Renal cortex interstitium (tissue), 11 donors: Measurements from ENCODE around the gene CPNE8. TPM values are rescaled to one million over a fixed set of nuclear protein-coding genes. Genes with fewer than 3 reads are reported as not detected.
"Not testable (repeated sequence)": the region's sequence is repeated elsewhere in the genome, so short reads cannot be mapped to it uniquely, and the experiment has no call there.

Experiments
- DNase-seq, 11 donors: peaks; one replicate each; pipeline ENCODE4 v3.0.0-alpha.2; 2013; ENCODE audit warnings: low read depth in 9 of 11, low spot score in 4 of 11; ENCODE audit errors: extremely low read depth in 1 of 11
- polyA plus RNA-seq, 3 donors: library from polyadenylated mRNA; unstranded; fragments of 120-200 nt; gene quantifications; one replicate each; pipeline ENCODE4 v1.2.1, GENCODE V29; 2013; ENCODE audit not compliant: insufficient read length in 3 of 3

Gene CPNE8
- polyA plus RNA-seq, 3 donors: 10.3 to 23.9 (median 14.6) TPM

DNA sequence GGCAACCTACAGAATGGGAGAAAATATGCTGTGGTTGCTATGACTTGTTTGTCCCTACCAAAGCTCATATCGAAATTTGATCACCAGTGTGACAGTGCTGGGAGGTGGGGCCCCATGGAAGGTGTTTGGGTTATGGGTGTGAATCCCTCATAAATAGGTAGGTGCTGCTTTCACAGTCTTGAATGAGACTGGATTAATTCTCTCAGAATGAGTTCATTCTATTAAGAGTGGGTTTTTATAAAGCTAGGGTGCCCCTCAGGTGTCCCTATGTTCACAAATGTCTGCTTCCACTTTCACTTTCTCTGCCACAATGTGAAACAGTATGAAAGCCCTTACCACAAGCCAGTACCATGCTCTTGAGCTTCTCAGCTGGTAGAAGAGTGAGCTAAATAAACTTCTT is 133.5 kb downstream of the CPNE8 start:
- DNase-seq: no peak

DNA sequence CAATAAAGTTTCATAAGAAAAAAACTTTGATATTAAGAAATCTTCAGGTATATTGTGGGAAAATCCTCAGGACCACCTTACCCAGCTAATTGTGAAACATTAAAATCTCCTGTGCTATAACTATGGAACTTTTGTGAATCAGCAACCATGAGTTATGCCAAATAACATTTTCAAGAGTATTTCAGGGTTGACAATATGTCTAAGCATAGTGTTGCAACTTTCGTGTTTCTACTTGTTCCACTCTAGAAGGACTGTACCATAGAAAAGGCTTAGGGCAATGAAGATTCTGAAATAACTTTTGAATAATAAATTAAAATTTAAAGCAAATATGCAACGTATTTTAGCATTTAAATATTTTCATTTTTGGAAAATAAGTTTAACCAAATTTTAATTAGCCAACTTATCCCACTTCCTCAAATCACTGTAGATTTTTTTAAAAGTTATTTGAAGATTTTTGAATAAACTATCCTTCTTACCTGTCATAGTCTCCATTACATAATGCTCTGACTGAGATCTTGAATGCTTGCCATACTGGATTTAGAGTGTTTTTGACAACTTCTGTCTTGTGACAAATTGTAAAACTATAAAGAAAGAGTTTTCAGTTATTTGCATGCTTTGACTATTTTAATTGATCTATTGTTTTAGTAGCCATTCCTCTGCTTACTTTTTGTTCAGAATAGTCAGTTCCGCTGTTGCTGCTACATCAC is 143.6 kb downstream of the CPNE8 start:
- no peak for DNase-seq

GRCh38 chr12:38761111-38761510 is 144.3 kb downstream of the CPNE8 start:
- DNase-seq: no peak

- no peak for DNase-seq
Measured at GRCh38 chr12:38759621-38760020, 145.8 kb downstream of the CPNE8 start.

GRCh38 chr12:38746744-38747143 is 158.6 kb downstream of the CPNE8 start:
- no peak for DNase-seq

GRCh38 chr12:38745601-38746000 is 159.8 kb downstream of the CPNE8 start:
- no peak for DNase-seq

GRCh38 chr12:38744041-38744440 is 161.3 kb downstream of the CPNE8 start:
- no peak for DNase-seq

GRCh38 chr12:38742496-38742895 is 162.9 kb downstream of the CPNE8 start:
- not testable (repeated sequence) for DNase-seq

- no peak for DNase-seq
Measured at GRCh38 chr12:38736821-38737220, 168.6 kb downstream of the CPNE8 start.

- DNase-seq: no peak
Measured at GRCh38 chr12:38732761-38733160, 172.6 kb downstream of the CPNE8 start.

GRCh38 chr12:38728894-38729293 is 176.5 kb downstream of the CPNE8 start:
- DNase-seq: no peak

- DNase-seq: no peak
Measured at GRCh38 chr12:38721611-38722252, 183.7 kb downstream of the CPNE8 start.

- DNase-seq: no peak
Measured at GRCh38 chr12:38720661-38721060, 184.7 kb downstream of the CPNE8 start.

- no peak for DNase-seq
Measured at GRCh38 chr12:38713294-38713693, 192.1 kb downstream of the CPNE8 start.

- no peak for DNase-seq
Measured at GRCh38 chr12:38711054-38711453, 194.3 kb downstream of the CPNE8 start.

GRCh38 chr12:38708466-38708865 is 196.9 kb downstream of the CPNE8 start:
- no peak for DNase-seq

- no peak for DNase-seq
Measured at GRCh38 chr12:38707648-38708047, 197.7 kb downstream of the CPNE8 start.

GRCh38 chr12:38697289-38697688 is 208.1 kb downstream of the CPNE8 start:
- DNase-seq: no peak

GRCh38 chr12:38695057-38695456 is 210.3 kb downstream of the CPNE8 start:
- DNase-seq: no peak

DNA sequence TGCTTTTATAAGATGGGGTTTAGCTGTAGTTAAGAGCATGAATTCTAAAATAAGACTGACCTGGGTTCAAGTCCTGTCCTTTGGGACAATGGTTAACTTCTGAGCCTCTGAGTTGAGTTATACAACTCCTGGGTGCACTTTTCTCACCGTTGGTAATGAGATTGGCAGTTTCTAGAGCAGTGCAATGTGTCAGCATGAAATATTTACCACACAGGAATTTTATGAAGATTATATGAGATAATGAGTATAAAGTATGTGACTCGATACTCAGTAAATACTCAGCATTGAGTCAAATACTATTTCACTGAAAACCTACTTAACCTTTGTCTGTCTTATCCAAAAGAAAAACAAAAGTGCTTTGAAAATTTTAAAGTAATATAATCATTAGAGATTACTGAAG is 214.2 kb downstream of the CPNE8 start:
- DNase-seq: no peak

- no peak for DNase-seq
Measured at GRCh38 chr12:38690646-38691045, 214.7 kb downstream of the CPNE8 start.
